Measurements from ENCODE around the gene RAPGEF1.

The RAPGEF1 gene

GRCh38 chr9:131692612-131693562 lies 47.0 kb downstream of the RAPGEF1 start:
- Histone ChIP-seq H3K27me3 (ENCODE audit: insufficient read depth, poor library complexity, severe bottlenecking) (no peaks in the 10 kb centered on the region), H3K4me3 (replicated peaks; ENCODE audit: insufficient read depth, low read length) (no peak overlapping the region), H3K27ac (replicated peaks) (no peak overlapping the region)
- no peak for DNase-seq (ENCODE audit: low read depth in 1 of 2, low spot score in 1 of 2)
- no peak for TF ChIP-seq POLR2AphosphoS5 (IDR thresholded peaks at IDR 0.05; ENCODE audit: low read depth)
- TF ChIP-seq CTCF (IDR thresholded peaks at IDR 0.05; ENCODE audit: insufficient read depth, low read length): no peak
- no peak for TF ChIP-seq REST (IDR thresholded peaks at IDR 0.05; ENCODE audit: insufficient replicate concordance, low read depth)
- no peak for TF ChIP-seq SPI1 (IDR thresholded peaks at IDR 0.05; ENCODE audit: borderline replicate concordance, low read depth)
- TF ChIP-seq GABPA (IDR thresholded peaks at IDR 0.05; ENCODE audit: low read depth): no peak

GRCh38 chr9:131691969-131692611 lies 47.8 kb downstream of the RAPGEF1 start:
- no peaks in the 10 kb centered on the region for H3K27me3 ChIP-seq (ENCODE audit: insufficient read depth, poor library complexity, severe bottlenecking)
- TF ChIP-seq GABPA (IDR thresholded peaks at IDR 0.05; ENCODE audit: low read depth) (no peak), POLR2AphosphoS5 (IDR thresholded peaks at IDR 0.05; ENCODE audit: low read depth) (no peak), CTCF (IDR thresholded peaks at IDR 0.05; ENCODE audit: insufficient read depth, low read length) (no peak)
- H3K4me3 ChIP-seq (replicated peaks; ENCODE audit: insufficient read depth, low read length): no peak overlapping the region
- no peak overlapping the region for H3K27ac ChIP-seq (replicated peaks)
- no peak for DNase-seq (ENCODE audit: low read depth in 1 of 2, low spot score in 1 of 2)

GRCh38 chr9:131690941-131691573 lies 48.8 kb downstream of the RAPGEF1 start:
- no peak overlapping the region for H3K27ac ChIP-seq (replicated peaks)
- TF ChIP-seq SPI1 (IDR thresholded peaks at IDR 0.05; ENCODE audit: borderline replicate concordance, low read depth) (no peak), CTCF (IDR thresholded peaks at IDR 0.05; ENCODE audit: insufficient read depth, low read length) (no peak), POLR2AphosphoS5 (IDR thresholded peaks at IDR 0.05; ENCODE audit: low read depth) (no peak), GABPA (IDR thresholded peaks at IDR 0.05; ENCODE audit: low read depth) (no peak), REST (IDR thresholded peaks at IDR 0.05; ENCODE audit: insufficient replicate concordance, low read depth) (no peak)

More at GRCh38 chr9:131690941-131691573, 48.8 kb downstream of the RAPGEF1 start:
- H3K27me3 ChIP-seq (ENCODE audit: insufficient read depth, poor library complexity, severe bottlenecking): no peaks in the 10 kb centered on the region
- no peak for DNase-seq (ENCODE audit: low read depth in 1 of 2, low spot score in 1 of 2)
- H3K4me3 ChIP-seq (replicated peaks; ENCODE audit: insufficient read depth, low read length): no peak overlapping the region
